Measurements from ENCODE around the gene C1QTNF5. TPM values are rescaled to one million over a fixed set of nuclear protein-coding genes. Genes with fewer than 3 reads are reported as not detected.
A peak's percentile ranks its signal among the peaks of the same experiment; 100 is the strongest.

C1QTNF5 gene
- total and polyA plus RNA-seq, 2 donors (not counting 1 experiment from before 2014, with no cell fraction given) = not detected

DNA sequence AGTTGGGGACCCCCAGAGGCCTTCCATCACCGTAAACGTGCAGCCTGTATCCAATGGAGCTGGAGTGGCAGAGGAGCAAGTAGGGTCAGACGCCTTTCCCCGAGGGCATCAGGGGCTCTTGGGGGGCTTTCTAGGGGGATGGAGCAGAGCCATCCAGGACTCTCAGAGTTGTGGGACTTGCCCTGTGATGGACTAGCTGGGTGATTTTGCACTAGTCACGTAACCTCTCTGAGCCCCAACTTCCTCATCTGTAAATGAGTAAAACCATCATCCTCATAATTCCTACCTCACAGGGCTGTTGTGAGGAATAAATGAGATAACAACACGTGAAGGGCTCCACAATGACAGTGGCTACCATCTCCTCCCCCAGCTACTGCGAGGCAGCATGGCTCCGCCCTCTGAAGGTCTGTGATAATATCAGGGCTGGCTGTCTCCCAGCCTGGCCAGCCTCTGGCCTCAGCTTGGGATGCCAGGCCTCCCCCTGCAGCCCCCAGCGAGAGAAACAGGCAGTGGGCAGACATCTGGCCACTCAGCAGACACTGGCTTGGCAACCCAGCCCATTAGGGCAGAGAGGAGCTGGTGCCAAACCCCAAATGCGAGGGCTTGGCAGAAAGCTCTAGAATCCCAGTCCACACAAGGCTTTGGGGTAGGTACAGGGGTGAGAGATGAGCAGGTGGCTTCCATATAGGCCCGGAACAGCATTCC lies 34.1 kb upstream of the C1QTNF5 start:
- TF ChIP-seq, protein P1, sequence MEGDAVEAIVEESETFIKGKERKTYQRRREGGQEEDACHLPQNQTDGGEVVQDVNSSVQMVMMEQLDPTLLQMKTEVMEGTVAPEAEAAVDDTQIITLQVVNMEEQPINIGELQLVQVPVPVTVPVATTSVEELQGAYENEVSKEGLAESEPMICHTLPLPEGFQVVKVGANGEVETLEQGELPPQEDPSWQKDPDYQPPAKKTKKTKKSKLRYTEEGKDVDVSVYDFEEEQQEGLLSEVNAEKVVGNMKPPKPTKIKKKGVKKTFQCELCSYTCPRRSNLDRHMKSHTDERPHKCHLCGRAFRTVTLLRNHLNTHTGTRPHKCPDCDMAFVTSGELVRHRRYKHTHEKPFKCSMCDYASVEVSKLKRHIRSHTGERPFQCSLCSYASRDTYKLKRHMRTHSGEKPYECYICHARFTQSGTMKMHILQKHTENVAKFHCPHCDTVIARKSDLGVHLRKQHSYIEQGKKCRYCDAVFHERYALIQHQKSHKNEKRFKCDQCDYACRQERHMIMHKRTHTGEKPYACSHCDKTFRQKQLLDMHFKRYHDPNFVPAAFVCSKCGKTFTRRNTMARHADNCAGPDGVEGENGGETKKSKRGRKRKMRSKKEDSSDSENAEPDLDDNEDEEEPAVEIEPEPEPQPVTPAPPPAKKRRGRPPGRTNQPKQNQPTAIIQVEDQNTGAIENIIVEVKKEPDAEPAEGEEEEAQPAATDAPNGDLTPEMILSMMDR (IDR thresholded peaks at IDR 0.05) = no peak
- TF ChIP-seq EZH2 (IDR thresholded peaks at IDR 0.05; ENCODE audit: borderline replicate concordance, insufficient read depth, low read depth, low read length, poor library complexity, severe bottlenecking) = no peak
- ChIA-PET CTCF (interaction anchor here (0.7 to 5.5 kb wide), 5 partner anchors 10 to 52 kb away, joined by 3 to 46 read pairs (median 3); no protein-coding TSS in a partner anchor), POLR2A (no interaction called here)
- Histone ChIP-seq H3K79me2 (ENCODE audit: control insufficient read depth, insufficient read depth, low read length) (no peaks in the 10 kb centered on the region), H3K4me2 (replicated peaks; ENCODE audit: low read depth, low read length, poor library complexity, severe bottlenecking) (no peak overlapping the region), H3K9me3 (ENCODE audit: control extremely low read depth in 1 of 3, control insufficient read depth in 2 of 3, insufficient read depth in 1 of 3, low read length in 2 of 3) (no peaks in the 10 kb centered on the region), H3K36me3 (replicated peaks in 1 of 2; ENCODE audit: control extremely low read depth in 1 of 2, control insufficient read depth in 1 of 2, extremely low read depth in 1 of 2, insufficient read depth in 2 of 2, low read length in 1 of 2) (no peaks in the 10 kb centered on the region), H3K27ac (ENCODE audit: low read length in 2 of 2) (no peak overlapping the region), H2AFZ (ENCODE audit: insufficient read depth, low read depth, low read length, poor library complexity, severe bottlenecking) (no peak overlapping the region), H3K27me3 (replicated peaks in 1 of 4; ENCODE audit: control extremely low read depth in 1 of 4, control insufficient read depth in 3 of 4, insufficient read depth in 4 of 4, low read length in 3 of 4) (peaks cover 0 to 6% (median 0%) of the 10 kb centered on the region in 4 experiments), H3K4me3 (ENCODE audit: control extremely low read depth in 1 of 5, extremely low read depth in 1 of 5, insufficient read depth in 1 of 5, low read depth in 2 of 5, low read length in 4 of 5) (no peak overlapping the region), H3K9ac (ENCODE audit: low read length) (no peak overlapping the region), H4K20me1 (ENCODE audit: control insufficient read depth, insufficient read depth, low read length, poor library complexity, severe bottlenecking) (no peaks in the 10 kb centered on the region), H3K4me1 (ENCODE audit: control insufficient read depth in 2 of 2, insufficient read depth in 2 of 2, low read length in 2 of 2) (no peaks in the 10 kb centered on the region)
- DNase-seq (peak; percentile 11), ATAC-seq (ENCODE audit: low read depth) (no peak)
- Mint-ChIP-seq H3K27ac (no peak overlapping the region), H3K27me3 (peaks cover 12% of the 10 kb centered on the region), H3K9me3 (ENCODE audit: insufficient read depth) (no peaks in the 10 kb centered on the region), H3K4me3 (no peak overlapping the region), H3K4me1 (no peaks in the 10 kb centered on the region)
- intact Hi-C loops (cut with micrococcal nuclease) = no loop called here
- WGBS (ENCODE audit: insufficient coverage) = 75% methylated on average over 7 of the region's 11 CpGs

DNA sequence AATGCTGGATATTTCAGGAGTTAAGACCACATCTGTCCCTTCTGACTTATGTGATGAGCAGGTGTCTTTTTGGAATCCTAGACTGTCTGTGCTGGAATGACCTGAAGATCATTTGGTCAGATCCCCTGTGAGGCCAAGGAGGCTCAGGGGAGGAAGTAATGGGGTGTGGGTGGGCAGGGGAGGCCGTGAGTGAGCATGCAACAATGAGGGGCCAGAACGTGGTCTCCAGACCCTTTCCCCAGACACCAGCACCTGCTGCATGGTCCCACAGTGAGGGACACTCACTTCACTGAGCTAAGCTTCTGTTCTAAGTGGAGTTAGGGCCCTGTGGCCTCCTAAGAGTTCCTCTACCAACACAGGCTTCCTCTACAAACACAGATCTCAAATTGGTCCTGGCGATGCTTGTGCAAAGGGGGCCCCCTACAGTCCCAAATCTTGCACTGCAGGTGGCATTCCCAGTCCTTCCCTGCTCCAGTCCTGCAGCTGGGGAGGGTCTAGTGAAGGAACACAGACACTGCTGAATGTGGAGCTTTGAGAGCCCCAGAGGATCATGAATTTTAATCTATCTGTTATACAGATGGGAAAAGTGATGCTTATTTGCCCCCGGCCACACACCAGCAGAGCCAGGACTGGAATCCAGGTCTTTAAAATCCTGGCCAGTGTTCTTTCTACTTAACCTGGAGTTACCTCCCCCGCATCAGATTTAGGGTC lies 33.4 kb upstream of the C1QTNF5 start:
- no peaks in the 10 kb centered on the region for H3K9me3 Mint-ChIP-seq (ENCODE audit: insufficient read depth)
- no peaks in the 10 kb centered on the region for H3K79me2 ChIP-seq (ENCODE audit: control insufficient read depth, insufficient read depth, low read length)
- H4K20me1 ChIP-seq (ENCODE audit: control insufficient read depth, insufficient read depth, low read length, poor library complexity, severe bottlenecking) = no peaks in the 10 kb centered on the region
- no peak for TF ChIP-seq EZH2 (IDR thresholded peaks at IDR 0.05; ENCODE audit: borderline replicate concordance, insufficient read depth, low read depth, low read length, poor library complexity, severe bottlenecking)
- TF ChIP-seq, protein P1 (IDR thresholded peaks at IDR 0.05) = peak; percentile 68
- H3K4me3 ChIP-seq (ENCODE audit: control extremely low read depth in 1 of 5, extremely low read depth in 1 of 5, insufficient read depth in 1 of 5, low read depth in 2 of 5, low read length in 4 of 5) = no peak overlapping the region
- peaks cover 18% of the 10 kb centered on the region for H3K27me3 Mint-ChIP-seq
- ATAC-seq (ENCODE audit: low read depth) (peak; percentile 53), DNase-seq (peak; percentile 51)
- H3K4me1 ChIP-seq (ENCODE audit: control insufficient read depth in 2 of 2, insufficient read depth in 2 of 2, low read length in 2 of 2) = no peaks in the 10 kb centered on the region
- CTCF ChIA-PET = interaction anchor here (0.6 to 5.5 kb wide), 5 partner anchors 11 to 168 kb away, joined by 3 to 46 read pairs (median 3); no protein-coding TSS in a partner anchor
- H3K27ac Mint-ChIP-seq = no peak overlapping the region
- H3K27me3 ChIP-seq (replicated peaks in 1 of 4; ENCODE audit: control extremely low read depth in 1 of 4, control insufficient read depth in 3 of 4, insufficient read depth in 4 of 4, low read length in 3 of 4) = peaks cover 0 to 10% (median 0%) of the 10 kb centered on the region in 4 experiments
- intact Hi-C loops (cut with micrococcal nuclease) = no loop called here
- H3K4me2 ChIP-seq (replicated peaks; ENCODE audit: low read depth, low read length, poor library complexity, severe bottlenecking) = no peak overlapping the region
- 57% methylated on average over 2 of the region's 5 CpGs for WGBS (ENCODE audit: insufficient coverage)
- no peaks in the 10 kb centered on the region for H3K4me1 Mint-ChIP-seq
- no peak overlapping the region for H2AFZ ChIP-seq (ENCODE audit: insufficient read depth, low read depth, low read length, poor library complexity, severe bottlenecking)
- H3K9me3 ChIP-seq (ENCODE audit: control extremely low read depth in 1 of 3, control insufficient read depth in 2 of 3, insufficient read depth in 1 of 3, low read length in 2 of 3) = no peaks in the 10 kb centered on the region
- no peak overlapping the region for H3K4me3 Mint-ChIP-seq
- H3K9ac ChIP-seq (ENCODE audit: low read length) = no peak overlapping the region
- no peaks in the 10 kb centered on the region for H3K36me3 ChIP-seq (replicated peaks in 1 of 2; ENCODE audit: control extremely low read depth in 1 of 2, control insufficient read depth in 1 of 2, extremely low read depth in 1 of 2, insufficient read depth in 2 of 2, low read length in 1 of 2)
- no peak overlapping the region for H3K27ac ChIP-seq (ENCODE audit: low read length in 2 of 2)
- POLR2A ChIA-PET = interaction anchor here (0.6 kb wide), 1 partner anchor 1680 kb away, joined by 4 read pairs; no protein-coding TSS in a partner anchor

Data from B cell (primary cell).